GM12878 (cell line): ENCODE measurements around the gene SNX13. TPM values are rescaled to one million over a fixed set of nuclear protein-coding genes. Genes with fewer than 3 reads are reported as not detected.

Experiments
- ATAC-seq: fragments of 200-7000 bp; cut with Tn5 transposase; 3 replicates; pipeline ENCODE4 v1.9.1; 2020; ENCODE audit warnings: mild to moderate bottlenecking, moderate library complexity
- BruUV-seq: library from RNA; stranded (reverse); fragments of 400-500 nt; replicated peaks from 2 replicates; lab custom pipeline; 2021; lab: Mats Ljungman, UMichigan
- CTCF ChIA-PET: fragments of 300-600 bp; sonication (Branson Sonifier 250); formaldehyde crosslinking; extraction: SDS; loops from one replicate; lab custom pipeline; 2021; ENCODE audit warnings: inconsistent platforms; lab: Yijun Ruan, JAX
- POLR2A ChIA-PET: fragments of 350-600 bp; formaldehyde crosslinking; extraction: SDS; loops from one replicate; lab custom pipeline; 2021; ENCODE audit warnings: inconsistent platforms; lab: Charles Lee
- RAD21 ChIA-PET: fragments of 300-600 bp; sonication (Branson Sonifier 250); formaldehyde crosslinking; loops from one replicate; lab custom pipeline; 2023; ENCODE audit warnings: antibody characterized with exemption; ENCODE audit not compliant: unreplicated experiment; lab: Charles Lee
- SMC1A ChIA-PET: fragments of 300-600 bp; sonication (Branson Sonifier 250); formaldehyde crosslinking; loops from one replicate; lab custom pipeline; 2023; ENCODE audit not compliant: unreplicated experiment, uncharacterized antibody; lab: Charles Lee
- DNase-seq: peaks from one replicate; pipeline ENCODE4 v3.0.0-alpha.2; 2011; ENCODE audit warnings: low read depth, low spot score
- FAIRE-seq: peaks from 3 replicates; lab custom pipeline; 2011; peaks lifted over from hg19 to GRCh38; lab: Jason Lieb, UNC
- H2AFZ ChIP-seq: 2 replicates; pipeline ENCODE4 v1.6.0; 2011; ENCODE audit warnings: low read depth, low read length, control low read depth; ENCODE audit not compliant: control insufficient read depth
- H3K27ac ChIP-seq: 2 replicates; pipeline ENCODE4 v1.5.1; 2011; ENCODE audit warnings: control low read depth; ENCODE audit not compliant: control insufficient read depth, insufficient read depth
- H3K27me3 ChIP-seq, 2 experiments: replicated peaks in 1 of 2; 2 replicates each; pipeline versions ENCODE4 v1.6.0 to v1.6.1; 2011; ENCODE audit warnings: low read length in 1 of 2; ENCODE audit not compliant: control insufficient read depth in 2 of 2, insufficient read depth in 2 of 2
- H3K36me3 ChIP-seq, 2 experiments: 2 replicates each; pipeline ENCODE4 v1.5.1; 2011; ENCODE audit warnings: low read length in 1 of 2; ENCODE audit not compliant: control insufficient read depth in 2 of 2, insufficient read depth in 2 of 2
- H3K4me1 ChIP-seq: 2 replicates; pipeline ENCODE4 v1.6.1; 2011; ENCODE audit warnings: mild to moderate bottlenecking, low read length, moderate library complexity, mixed read lengths; ENCODE audit not compliant: control insufficient read depth, insufficient read depth
- H3K4me2 ChIP-seq: 2 replicates; pipeline ENCODE4 v1.6.0; 2011; ENCODE audit warnings: control low read depth; ENCODE audit not compliant: control insufficient read depth, insufficient read depth
- H3K4me3 ChIP-seq: fragments of 200-600 bp; sonication (generic); 2 replicates; pipeline ENCODE4 v1.5.1; 2016
- H3K79me2 ChIP-seq: 2 replicates; pipeline ENCODE4 v1.6.0; 2011; ENCODE audit warnings: low read length; ENCODE audit not compliant: control insufficient read depth, insufficient read depth
- H3K9ac ChIP-seq: 2 replicates; pipeline ENCODE4 v1.8.0; 2011; ENCODE audit warnings: low read length, control low read depth, mixed read lengths; ENCODE audit not compliant: control insufficient read depth, insufficient read depth
- H3K9me3 ChIP-seq: replicated peaks from 3 replicates; pipeline ENCODE4 v1.5.1; 2011; ENCODE audit warnings: mild to moderate bottlenecking, low read length; ENCODE audit not compliant: control insufficient read depth, insufficient read depth
- H4K20me1 ChIP-seq: 2 replicates; pipeline ENCODE4 v1.6.0; 2011; ENCODE audit not compliant: control insufficient read depth, insufficient read depth
- CEBPB ChIP-seq, 2 experiments: fragments of 150-350 bp in 1 of 2; IDR thresholded peaks; 2 replicates each; pipeline ENCODE4 v1.6.1; 2012 to 2014; ENCODE audit warnings: low read depth in 2 of 2, low read length in 2 of 2, borderline replicate concordance in 1 of 2, inconsistent platforms in 1 of 2
- SREBF1 ChIP-seq: IDR thresholded peaks from 2 replicates; pipeline ENCODE4 v1.6.1; 2012; ENCODE audit warnings: mild to moderate bottlenecking, low read length
- ZSCAN29 ChIP-seq: fragments of 450-650 bp; IDR thresholded peaks from 2 replicates; pipeline ENCODE4 v1.6.1; 2017; ENCODE audit warnings: mild to moderate bottlenecking, moderate library complexity
- WGBS: methylation state at CpG from one replicate; pipeline ENCODE4 v1.1.6; 2016; ENCODE audit warnings: low lambda C conversion rate; ENCODE audit not compliant: insufficient replicate concordance, insufficient coverage; ENCODE audit errors: missing lambda C conversion rate; 5-methylcytosine and 5-hydroxymethylcytosine counted together
- in situ Hi-C: fragments of 300-500 bp; cut with MboI; formaldehyde crosslinking; loops from 9 replicates; pipeline ENCODE4 v1.14.3; 2018; ENCODE audit warnings: mixed read lengths
- intact Hi-C: fragments of 100-400 bp; cut with micrococcal nuclease; formaldehyde crosslinking; loops from one replicate; pipeline ENCODE4 v1.14.2; 2022; ENCODE audit not compliant: unreplicated experiment
- polyA plus RNA-seq, 11 experiments: library from polyadenylated mRNA; depleted of rRNA in 4 of 11; unstranded in 6 of 11; stranded (reverse) in 5 of 11; fragments of >200 nt; fragmentation: Nextera tagmentation in 4 of 11; fragmentation: Illumina TruSeq in 1 of 11; extraction: Ambion mirVana in 4 of 11; extraction: Trizol in 1 of 11; gene quantifications; 1 replicate in 1 of 11; 2 replicates in 10 of 11; pipeline versions ENCODE4 v1.2.1 to v1.2.3, GENCODE V29; 2011 to 2016; ENCODE audit warnings: inconsistent platforms in 2 of 11, missing spikeins in 2 of 11, low read depth in 1 of 11
- total RNA-seq, 4 experiments: library from RNA; depleted of rRNA in 3 of 4; stranded (reverse); fragments of >200 nt in 3 of 4; fragmentation: Illumina TruSeq in 1 of 4; extraction: Trizol in 1 of 4; gene quantifications; 2 replicates each; pipeline versions ENCODE4 v1.2.1 to v1.2.3, GENCODE V29; 2013 to 2021
- TF ChIP-seq, protein P1 (sequence below): fragments of 450-650 bp; IDR thresholded peaks from 2 replicates; pipeline ENCODE4 v1.6.1; 2017; ENCODE audit warnings: mild to moderate bottlenecking, low read depth, inconsistent platforms; ENCODE audit not compliant: poor library complexity, severe bottlenecking

SNX13 gene
- total and polyA plus RNA-seq, 10 of the 15 experiments (the other 5 are each of a cell fraction or from before 2014, with no cell fraction given) = 2.2 to 17.1 (median 11.9) TPM

GRCh38 chr7:17971411-17971810 lies 31.1 kb upstream of the SNX13 start:
- intact Hi-C loops = no loop called here
- ChIA-PET POLR2A (no interaction called here), SMC1A (no interaction called here), RAD21 (no interaction called here), CTCF (no interaction called here)
- H3K9ac ChIP-seq = no peak overlapping the region
- H2AFZ ChIP-seq = no peak overlapping the region
- H3K4me2 ChIP-seq = no peak overlapping the region
- DNase-seq (no peak), ATAC-seq (no peak), FAIRE-seq (no peak)
- H3K79me2 ChIP-seq = no peaks in the 10 kb centered on the region
- no peak overlapping the region for H3K27ac ChIP-seq
- in situ Hi-C loops = no loop called here
- H3K9me3 ChIP-seq = no peaks in the 10 kb centered on the region
- H3K27me3 ChIP-seq = peaks cover 0 to 8% of the 10 kb centered on the region in 2 experiments; a peak in 1 of 4 replicates
- H3K4me1 ChIP-seq = no peaks in the 10 kb centered on the region
- no peaks in the 10 kb centered on the region for H3K36me3 ChIP-seq
- no peaks in the 10 kb centered on the region for H4K20me1 ChIP-seq
- BruUV-seq = no TSS peak
- WGBS = 17% methylated on average over 2 of the region's 2 CpGs
- no peak overlapping the region for H3K4me3 ChIP-seq
- no peak for TF ChIP-seq SREBF1
- TF ChIP-seq, protein P1, sequence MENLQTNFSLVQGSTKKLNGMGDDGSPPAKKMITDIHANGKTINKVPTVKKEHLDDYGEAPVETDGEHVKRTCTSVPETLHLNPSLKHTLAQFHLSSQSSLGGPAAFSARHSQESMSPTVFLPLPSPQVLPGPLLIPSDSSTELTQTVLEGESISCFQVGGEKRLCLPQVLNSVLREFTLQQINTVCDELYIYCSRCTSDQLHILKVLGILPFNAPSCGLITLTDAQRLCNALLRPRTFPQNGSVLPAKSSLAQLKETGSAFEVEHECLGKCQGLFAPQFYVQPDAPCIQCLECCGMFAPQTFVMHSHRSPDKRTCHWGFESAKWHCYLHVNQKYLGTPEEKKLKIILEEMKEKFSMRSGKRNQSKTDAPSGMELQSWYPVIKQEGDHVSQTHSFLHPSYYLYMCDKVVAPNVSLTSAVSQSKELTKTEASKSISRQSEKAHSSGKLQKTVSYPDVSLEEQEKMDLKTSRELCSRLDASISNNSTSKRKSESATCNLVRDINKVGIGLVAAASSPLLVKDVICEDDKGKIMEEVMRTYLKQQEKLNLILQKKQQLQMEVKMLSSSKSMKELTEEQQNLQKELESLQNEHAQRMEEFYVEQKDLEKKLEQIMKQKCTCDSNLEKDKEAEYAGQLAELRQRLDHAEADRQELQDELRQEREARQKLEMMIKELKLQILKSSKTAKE = no peak
- TF ChIP-seq CEBPB (IDR thresholded peaks at IDR 0.05; ENCODE audit: borderline replicate concordance in 1 of 2, low read depth in 2 of 2, low read length in 2 of 2) = no peak
- no peak for TF ChIP-seq ZSCAN29
